ENCODE measurements around the gene CTR9.

GRCh38 chr11:10778217-10778970, 27.3 kb downstream of the CTR9 start:
- TF ChIP-seq, protein P1, sequence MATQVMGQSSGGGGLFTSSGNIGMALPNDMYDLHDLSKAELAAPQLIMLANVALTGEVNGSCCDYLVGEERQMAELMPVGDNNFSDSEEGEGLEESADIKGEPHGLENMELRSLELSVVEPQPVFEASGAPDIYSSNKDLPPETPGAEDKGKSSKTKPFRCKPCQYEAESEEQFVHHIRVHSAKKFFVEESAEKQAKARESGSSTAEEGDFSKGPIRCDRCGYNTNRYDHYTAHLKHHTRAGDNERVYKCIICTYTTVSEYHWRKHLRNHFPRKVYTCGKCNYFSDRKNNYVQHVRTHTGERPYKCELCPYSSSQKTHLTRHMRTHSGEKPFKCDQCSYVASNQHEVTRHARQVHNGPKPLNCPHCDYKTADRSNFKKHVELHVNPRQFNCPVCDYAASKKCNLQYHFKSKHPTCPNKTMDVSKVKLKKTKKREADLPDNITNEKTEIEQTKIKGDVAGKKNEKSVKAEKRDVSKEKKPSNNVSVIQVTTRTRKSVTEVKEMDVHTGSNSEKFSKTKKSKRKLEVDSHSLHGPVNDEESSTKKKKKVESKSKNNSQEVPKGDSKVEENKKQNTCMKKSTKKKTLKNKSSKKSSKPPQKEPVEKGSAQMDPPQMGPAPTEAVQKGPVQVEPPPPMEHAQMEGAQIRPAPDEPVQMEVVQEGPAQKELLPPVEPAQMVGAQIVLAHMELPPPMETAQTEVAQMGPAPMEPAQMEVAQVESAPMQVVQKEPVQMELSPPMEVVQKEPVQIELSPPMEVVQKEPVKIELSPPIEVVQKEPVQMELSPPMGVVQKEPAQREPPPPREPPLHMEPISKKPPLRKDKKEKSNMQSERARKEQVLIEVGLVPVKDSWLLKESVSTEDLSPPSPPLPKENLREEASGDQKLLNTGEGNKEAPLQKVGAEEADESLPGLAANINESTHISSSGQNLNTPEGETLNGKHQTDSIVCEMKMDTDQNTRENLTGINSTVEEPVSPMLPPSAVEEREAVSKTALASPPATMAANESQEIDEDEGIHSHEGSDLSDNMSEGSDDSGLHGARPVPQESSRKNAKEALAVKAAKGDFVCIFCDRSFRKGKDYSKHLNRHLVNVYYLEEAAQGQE (IDR thresholded peaks at IDR 0.05; ENCODE audit: insufficient read depth in 1 of 2, low read depth in 2 of 2, low read length in 2 of 2): no peak
- TF ChIP-seq POLR2AphosphoS5 (IDR thresholded peaks at IDR 0.05; ENCODE audit: low read depth, low read length): no peak
